Right kidney (tissue), 1 donor: Measurements from ENCODE around the gene ELOVL5.
"Not testable (repeated sequence)": the region's sequence is repeated elsewhere in the genome, so short reads cannot be mapped to it uniquely, and the experiment has no call there.

ENCODE experiments used
- DNase-seq: peaks from one replicate; pipeline ENCODE4 v3.0.0-alpha.2; 2016

ELOVL5 gene

DNA sequence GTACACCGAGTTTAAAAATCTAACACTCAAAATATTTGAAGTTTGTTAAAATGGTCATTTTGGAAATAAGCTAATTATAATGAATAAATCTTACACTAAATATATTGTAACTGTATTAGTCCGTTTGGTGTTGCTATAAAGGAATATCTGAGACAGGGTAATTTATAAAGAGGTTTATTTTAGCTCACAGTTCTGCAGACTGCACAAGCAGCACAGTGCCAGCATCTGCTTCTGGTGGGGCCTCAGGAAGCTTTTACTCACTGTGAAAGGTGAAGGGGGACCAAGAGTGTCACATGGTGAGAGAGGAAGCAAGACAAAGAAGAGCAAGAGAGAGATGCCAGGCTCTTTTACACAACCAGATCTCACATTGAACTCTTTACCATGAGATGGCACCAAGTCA lies 17.1 kb downstream of the ELOVL5 start:
- DNase-seq, result no peak

- no peak for DNase-seq
These were observed 18.6 kb downstream of the ELOVL5 start for GRCh38 chr6:53330137-53330536.

DNA sequence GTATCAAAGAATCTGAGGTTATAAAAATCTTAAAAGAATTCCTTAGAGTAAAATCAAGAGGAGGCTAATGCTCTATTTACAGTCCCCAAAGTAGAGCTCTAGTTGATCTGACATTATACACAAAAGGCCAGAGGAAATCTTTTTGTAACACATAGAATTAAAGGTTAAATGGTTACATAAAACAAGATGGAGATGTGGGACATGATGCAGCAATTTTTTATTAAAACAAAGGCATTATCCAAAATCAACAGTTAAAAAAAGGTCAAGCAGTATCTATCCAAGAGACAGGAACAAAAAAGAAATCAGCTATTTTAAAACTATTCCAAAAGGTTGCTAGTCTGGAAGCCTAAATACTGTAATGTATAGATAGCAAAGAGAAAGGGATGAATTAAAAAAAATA lies 20.4 kb downstream of the ELOVL5 start:
- no peak for DNase-seq

- no peak for DNase-seq
These were observed 21.7 kb downstream of the ELOVL5 start for GRCh38 chr6:53327017-53327395.

- no peak for DNase-seq
These were observed 22.3 kb downstream of the ELOVL5 start for GRCh38 chr6:53326372-53327016.

DNA sequence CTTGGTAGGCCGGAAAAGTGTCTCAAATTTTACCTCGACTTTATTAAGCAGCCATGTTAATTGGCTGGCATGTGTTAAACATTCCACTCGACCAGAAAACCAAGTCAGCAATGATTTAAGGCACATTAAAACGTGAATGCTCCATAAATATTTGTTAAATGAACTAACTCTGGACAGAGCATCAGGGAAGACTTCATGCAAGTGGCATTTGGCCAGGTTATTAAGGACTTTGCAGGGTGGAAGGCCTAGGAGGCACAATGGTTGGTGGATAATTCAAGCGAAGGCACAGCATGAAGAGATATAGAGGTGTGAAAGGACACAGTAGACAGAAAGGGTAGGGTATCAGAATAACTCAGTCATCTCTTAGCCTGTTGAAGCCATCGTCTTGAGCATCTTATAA lies 23.0 kb downstream of the ELOVL5 start:
- DNase-seq, result no peak

DNA sequence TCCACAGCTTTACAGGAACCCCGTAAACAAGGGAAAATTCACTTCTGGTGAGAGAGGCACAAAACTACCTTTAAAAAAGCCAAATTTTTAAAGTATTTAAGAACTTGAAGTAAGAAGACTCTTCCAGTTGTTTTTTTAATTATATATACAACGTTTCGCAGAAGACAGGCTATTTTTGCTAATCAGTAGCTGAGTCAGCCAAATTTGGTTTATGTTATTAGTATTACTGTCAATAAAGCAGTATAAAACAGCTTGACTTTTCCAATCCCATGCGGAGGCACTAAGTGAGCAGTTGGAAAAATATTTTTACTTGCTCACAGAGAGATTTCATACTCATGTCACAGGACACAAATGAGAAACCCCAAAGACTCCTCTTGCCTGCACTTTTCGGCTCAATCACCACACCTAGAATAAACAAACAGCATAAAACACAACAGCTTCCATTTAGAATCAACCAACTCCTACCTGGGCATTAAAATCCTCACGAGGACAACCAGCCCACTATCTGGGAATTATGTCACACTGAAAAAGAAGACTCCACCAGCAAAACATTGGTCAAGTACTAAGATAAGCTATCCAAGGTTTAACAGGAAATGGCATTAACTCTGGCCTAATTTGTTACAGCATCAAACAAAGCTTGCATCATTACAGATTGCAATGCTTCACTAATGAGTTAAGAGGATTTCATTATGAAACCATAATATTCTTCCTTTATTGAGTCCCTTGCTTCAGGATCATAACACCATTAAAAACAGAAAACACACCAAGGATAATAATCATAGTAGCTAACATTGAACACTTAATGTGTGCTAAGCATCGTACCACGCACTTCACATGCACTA lies 26.3 kb downstream of the ELOVL5 start:
- DNase-seq, result no peak

DNA sequence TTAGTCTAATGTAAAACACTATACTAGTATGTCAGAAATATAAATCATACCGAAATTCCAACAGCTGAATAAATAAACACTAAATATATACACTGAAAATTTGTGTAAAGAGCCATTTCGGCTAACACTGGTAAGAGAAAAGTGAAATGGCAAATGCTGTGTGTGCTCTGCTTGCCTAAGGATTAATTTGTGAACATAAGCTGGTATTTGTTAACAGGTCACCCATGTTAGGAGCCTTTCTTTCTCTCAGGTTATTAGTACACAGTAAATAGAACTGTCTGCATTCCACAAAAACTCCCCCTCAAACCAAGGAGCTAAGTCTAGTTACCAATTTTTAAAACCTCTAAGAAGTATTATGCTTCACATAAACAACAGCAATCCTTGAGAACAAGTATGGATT lies 27.0 kb downstream of the ELOVL5 start:
- no peak for DNase-seq

DNA sequence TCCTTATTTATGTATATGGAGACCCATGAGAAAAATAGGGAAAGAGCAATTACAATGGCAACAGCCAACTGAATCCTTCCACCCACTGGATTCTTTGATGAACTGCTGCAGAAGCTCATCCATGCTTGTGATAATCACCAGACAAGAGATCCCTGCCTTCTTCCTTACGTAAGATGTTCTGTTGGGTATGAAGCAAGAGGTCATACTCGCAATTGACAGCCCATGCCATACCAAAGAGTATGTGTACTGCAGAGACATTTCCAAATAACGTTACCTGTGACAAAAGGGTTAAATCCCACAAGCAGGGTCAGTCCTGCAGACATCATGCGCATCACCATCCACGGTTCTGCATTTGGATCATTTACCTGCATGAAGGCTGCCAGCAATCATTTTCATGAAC lies 27.8 kb downstream of the ELOVL5 start:
- no peak for DNase-seq

DNA sequence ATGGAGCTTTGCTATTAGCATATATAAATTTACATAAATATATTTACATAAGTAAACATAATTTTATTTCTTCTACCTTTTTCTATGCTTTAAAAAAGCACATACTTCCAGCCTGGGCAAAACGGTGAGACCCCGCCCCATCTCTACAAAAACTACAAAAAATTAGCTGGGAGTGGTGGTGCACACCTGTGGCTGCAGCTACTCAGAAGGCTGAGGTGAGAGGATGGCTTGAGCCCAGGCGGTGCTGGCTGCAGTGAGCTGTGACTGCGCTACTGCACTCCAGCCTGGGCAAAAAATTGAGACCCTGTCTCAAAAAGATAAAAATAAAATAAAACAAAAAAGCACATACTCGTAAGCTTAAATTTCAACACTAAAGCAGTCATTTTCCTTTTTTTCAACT lies 30.3 kb downstream of the ELOVL5 start:
- DNase-seq, result no peak

- DNase-seq, result no peak
These were observed 30.9 kb downstream of the ELOVL5 start for GRCh38 chr6:53317861-53318260.

DNA sequence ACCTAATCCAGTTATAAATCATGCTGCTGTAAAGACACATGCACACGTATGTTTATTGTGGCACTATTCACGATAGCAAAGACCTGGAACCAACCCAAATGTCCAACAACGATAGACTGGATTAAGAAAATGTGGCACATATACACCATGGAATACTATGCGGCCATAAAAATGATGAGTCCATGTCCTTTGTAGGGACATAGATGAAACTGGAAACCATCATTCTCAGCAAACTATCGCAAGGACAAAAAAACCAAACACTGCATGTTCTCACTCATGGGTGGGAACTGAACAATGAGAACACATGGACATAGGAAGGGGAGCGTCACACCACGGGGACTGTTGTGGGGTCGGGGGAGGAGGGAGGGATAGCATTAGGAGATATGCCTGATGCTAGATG lies 31.5 kb downstream of the ELOVL5 start:
- DNase-seq, result not testable (repeated sequence)

DNA sequence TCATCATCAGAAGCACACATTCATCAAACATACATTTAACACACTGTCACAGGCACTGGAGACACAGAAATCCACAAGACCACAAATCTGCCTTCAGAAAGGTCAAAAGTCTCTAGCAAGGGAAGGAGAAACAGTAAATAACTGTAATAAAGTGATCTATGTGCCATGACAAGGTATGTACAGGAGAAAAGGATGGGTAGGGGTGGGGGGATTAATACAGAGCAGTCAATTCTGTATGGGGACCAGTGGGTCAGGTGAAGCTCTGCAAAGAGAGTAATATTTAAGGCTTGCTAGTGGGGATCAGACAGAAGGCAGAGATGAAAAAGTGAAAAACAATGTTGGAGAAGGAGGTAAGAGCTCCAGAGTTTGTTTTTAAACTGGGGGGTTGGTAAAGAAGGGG lies 32.6 kb downstream of the ELOVL5 start:
- DNase-seq, result no peak

DNA sequence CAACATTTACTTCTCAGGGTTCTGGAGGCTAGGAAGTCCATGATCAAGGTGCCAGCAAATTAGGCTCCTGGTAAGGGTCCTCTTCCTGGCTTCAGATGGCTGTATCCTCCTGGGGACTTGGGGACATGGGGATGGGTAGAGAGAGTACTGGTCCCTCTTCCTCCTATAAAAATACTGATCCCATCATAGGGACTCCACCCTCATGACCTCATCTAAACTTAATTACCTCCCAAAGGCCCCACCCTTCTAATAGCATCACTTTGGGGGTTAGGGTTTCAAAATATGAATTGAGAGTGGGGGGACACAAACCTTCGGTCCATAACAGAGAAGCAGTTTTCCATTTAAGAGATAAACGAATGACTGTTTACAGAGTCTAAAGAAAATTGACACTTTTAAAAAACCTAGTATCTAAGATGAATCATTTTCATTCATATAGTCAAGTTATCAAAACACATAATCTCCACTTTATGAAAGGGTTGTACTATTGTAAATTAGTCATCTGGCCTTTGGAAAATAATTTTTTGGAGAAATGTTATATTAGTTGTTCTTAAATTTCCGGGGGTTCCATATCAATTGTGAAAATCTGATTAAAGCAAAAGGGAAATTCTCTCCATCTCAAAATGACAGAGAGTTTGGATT lies 33.5 kb downstream of the ELOVL5 start:
- no peak for DNase-seq

DNA sequence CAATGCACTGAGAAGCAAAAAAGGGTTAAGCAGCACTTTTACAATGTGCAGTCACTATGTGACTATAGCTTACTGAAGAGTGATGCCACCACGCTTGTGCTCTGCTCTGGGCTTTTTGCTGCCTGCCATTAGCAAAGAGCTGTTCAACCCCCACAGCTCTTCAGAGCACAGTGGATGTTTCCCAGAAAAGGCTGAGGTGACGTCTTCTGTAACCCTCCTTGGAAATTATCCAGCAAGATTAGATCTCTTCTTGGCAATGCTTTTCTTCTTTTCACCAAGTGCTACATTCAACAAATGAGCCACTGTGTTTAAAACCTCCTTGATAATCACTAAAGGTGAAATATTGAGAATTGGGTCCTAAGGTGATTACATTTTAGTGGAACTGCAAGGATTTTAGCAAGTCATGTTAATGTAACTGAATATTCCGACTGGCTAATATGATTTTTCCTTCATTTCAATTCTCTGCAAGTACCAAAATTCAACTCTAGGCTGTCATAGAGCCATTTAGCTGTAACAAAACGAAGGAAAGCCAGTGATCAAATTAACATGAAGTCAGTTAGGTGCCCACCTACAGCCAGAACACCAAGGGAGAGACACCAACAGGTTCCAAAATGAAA lies 34.9 kb downstream of the ELOVL5 start:
- DNase-seq, result no peak

GRCh38 chr6:53312355-53312754 lies 36.4 kb downstream of the ELOVL5 start:
- DNase-seq, result no peak

GRCh38 chr6:53311586-53311935 lies 37.2 kb downstream of the ELOVL5 start:
- DNase-seq, result no peak

DNA sequence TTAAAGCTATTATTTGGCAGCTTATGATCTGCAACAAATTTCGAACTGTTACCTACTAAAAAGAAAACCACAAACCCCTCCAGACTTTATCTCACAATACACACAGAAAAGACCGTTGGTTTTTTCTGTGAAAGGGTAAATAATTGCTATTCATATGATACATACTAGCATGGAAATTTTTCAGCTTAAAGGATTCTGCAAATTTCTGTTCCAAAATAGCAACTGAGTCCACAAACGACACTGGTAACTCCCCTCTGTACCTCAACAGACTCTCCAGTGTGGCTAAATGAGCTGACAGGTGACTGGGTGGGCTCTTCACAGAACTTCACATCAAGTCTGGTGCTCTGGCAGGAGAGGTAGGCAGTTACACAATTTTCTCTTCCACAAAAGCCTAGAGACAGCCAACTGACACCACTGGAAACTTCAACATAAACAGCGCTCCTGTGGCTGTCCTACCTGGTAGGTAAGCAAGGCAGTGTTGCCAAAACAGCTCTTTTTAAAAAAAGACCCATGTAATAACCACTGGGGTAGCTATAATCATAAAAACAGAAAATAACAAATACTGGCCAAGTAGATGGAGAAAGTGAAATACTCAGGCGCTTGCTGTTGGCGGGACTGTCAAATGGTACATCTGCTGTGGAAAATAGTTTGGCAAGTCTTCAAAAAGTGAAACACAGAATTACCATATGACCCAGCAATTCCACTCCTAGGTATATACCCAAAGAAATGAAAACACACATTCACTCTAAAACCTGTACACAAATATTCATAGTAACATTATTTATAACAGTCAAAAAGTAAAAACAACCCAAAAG lies 37.8 kb downstream of the ELOVL5 start:
- no peak for DNase-seq

DNA sequence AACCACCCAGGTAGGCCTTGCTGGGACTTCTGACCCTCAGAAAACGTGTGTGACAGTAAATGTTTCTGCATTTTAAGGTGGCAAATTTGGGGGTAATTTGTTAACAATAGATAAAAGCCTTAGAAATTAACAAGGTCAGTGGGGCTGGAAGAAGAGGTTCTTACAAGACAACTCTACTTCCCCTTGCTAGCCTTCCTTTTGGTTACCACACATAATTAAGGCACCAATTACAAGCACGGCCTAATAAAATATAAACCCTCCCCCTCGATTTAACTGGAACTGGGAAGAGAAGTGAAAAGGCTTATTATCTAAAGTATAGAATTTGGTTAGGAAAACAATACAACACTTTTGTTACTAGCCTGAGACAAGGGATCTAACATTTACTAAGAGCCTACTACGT lies 38.8 kb downstream of the ELOVL5 start:
- no peak for DNase-seq

DNA sequence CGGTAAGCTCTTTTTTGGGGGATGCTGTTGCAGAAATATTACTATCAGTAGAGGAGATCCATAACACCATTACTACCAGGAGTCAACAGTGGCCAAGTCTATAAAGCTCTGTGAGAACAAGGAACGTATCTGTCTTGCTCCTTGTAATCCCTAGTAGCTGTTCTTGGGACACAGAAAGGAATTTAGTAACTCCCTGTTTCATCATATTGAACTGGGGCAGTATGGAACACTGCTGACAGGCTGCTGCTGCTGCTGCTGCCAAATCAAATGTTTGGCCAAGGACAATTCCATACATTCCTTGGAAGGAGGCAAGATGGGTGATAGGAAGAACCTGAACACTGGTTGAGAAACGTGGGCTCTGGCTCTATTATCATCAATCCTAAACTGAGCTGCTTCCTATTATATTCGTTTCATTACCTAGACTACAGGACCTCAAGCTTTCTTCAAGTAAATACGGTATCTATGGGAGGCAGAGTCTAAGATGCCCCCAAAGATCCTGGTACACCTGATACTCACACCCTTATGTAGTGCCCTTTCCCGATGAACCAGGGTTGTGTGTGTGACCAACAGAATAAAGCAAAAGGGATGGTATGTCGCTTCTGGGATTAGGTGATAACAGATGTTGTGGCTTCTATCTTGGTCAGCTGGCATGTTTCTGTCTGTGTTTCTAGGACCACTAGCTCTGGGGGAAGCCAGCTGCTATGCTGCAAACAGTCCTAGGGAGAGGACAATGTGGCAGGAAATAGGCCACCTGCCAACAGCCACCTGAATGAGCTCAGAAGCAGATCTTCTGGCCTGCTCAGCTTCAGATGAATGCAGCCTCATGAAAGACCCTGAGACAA lies 39.5 kb downstream of the ELOVL5 start:
- DNase-seq, result no peak

GRCh38 chr6:53306819-53307347 lies 41.9 kb downstream of the ELOVL5 start:
- no peak for DNase-seq
